HG03064 (cell line): ENCODE measurements around the gene GPR45.

ENCODE experiments used
- ATAC-seq: cut with Tn5 transposase; IDR thresholded peaks from one replicate; pipeline ENCODE4 v1.9.1; 2021; ENCODE audit warnings: low read depth; ENCODE audit not compliant: unreplicated experiment

Gene GPR45

DNA sequence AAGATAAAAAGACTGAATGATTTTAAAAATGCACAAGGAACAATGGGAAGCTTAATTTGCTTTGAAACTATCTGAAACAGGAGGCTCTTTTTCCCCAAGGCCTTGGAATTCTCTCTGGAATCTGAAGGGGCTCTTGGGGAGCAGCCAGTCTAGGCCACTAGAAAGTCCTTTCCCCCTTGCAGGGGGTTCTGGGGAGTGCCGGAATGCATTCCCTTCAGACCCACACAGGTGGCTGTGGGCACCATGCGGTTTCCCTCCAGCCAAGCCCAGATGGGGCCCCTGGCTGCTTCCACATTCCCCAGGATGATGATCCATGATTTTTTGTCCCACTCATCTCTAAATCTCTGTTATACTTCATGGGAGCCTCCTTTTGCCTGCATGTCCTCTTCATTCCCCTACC lies 10.7 kb downstream of the GPR45 start:
- no peak for ATAC-seq

DNA sequence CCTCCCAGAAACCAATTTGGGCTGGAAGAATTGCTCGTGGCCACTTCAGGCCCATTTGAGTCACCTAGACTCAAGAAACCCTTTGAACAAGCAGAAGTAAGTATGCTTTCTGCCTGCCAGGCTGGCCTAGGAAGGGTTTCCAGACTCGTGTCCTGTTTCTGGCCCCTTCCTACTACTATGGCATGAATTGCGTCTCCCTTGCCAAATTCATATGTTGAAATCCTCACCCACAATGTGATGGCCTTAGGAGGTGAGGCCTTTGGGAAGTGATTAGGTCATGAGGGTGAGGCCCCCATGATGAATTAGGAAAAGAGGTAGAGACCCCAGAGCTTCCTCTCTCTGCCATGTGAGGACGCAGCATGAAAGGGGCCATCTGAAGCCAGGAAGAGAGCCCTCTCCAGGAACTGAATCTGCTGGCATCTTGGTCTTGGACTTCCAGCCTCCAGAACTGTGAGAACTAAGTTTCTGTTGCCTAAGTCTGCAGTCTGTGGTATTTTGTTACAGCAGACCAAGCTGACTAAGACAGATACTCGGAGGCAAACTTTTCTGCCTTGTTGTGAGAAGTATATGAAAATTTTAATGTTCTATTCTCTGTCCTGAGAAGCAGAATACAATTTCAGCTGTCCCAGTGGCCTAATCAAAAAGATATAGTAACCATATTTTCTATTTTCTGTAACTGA lies 13.1 kb downstream of the GPR45 start:
- no peak for ATAC-seq

DNA sequence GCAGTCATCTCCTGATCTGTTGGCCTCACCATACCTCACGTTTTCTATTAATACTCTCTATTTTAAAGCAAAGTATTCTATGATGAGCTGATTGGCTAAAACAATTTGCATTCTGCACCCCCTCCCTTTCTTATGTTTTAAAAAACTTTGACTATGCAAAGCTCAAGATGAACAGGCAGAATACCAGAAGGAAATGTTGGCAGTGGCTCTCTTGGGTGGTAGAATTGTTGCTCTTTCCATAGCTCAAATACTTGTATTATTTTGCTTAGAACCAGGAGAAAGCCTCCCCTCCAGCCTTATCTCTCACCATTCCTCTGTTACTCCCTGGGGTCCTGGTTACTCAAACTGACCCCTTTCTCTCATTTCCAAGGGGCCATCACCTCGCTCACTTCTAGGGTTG lies 14.4 kb downstream of the GPR45 start:
- ATAC-seq: no peak

DNA sequence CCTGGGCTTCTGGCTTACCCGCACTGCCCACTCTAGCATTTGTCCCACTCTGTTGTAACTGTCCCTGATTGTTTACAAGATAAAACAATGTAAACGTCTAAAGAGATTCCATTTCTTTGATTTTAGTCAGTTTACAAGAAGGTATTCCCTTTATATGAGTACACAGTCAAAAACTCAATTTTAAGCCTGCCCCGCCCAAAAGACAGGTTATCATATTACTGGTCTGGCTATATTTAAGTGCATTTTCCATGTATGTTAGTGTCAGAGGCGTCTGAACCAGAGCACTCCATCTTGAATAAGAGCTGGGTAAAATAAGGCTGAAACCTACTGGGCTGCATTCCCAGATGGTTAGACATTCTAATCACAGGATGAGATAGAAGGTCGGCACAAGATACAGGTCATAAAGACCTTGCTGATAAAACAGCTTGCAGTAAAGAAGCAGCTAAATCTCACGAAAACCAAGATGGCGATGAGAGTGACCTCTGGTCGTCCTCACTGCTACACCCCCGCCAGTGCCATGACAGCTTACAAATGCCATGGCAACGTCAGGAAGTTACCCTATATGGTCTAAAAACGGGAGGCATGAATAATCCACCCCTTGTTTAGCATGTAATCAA lies 15.0 kb downstream of the GPR45 start:
- ATAC-seq: no peak

DNA sequence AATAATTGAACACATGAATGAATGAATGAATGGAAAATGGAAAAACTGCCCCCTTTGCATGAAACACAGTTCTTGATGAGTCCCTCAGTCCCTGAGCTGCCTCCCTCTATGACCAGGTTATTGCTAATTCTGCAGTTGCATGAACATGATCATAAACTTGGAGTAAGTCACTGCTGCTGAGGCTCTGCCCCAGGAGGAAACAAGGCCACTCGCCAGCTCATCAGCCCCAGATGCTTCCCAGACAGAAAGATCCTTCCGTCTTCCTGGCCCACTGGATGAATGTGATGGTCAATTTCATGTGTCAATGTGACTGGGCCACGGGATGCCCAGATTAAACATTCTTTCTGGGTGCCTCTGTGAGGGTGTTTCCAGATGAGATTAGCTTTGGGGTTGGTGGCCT lies 16.4 kb downstream of the GPR45 start:
- ATAC-seq: no peak

DNA sequence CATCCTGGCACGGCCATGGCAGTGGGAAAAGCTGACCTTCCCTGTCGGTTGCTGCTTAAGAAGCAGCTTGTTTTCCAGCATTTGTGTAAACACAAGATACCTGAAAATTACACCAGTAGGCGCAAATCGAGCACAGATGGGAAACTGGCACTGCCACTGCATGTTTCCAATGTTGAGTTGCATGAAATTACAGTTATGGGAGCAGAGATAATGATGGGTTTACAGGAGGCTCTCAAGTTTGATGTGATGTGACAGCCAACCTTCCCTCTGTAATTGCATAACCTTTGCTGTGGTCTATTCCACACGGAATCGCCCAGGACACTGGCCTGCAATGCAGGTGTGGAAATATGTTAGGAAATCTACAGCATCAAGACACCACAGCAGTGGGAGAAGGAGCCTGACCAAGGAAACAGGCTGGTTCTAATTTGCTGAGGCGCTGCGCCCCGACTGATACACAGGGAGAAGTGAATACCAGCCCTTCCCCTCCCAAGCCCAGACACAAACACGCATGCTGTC lies 17.4 kb downstream of the GPR45 start:
- no peak for ATAC-seq

DNA sequence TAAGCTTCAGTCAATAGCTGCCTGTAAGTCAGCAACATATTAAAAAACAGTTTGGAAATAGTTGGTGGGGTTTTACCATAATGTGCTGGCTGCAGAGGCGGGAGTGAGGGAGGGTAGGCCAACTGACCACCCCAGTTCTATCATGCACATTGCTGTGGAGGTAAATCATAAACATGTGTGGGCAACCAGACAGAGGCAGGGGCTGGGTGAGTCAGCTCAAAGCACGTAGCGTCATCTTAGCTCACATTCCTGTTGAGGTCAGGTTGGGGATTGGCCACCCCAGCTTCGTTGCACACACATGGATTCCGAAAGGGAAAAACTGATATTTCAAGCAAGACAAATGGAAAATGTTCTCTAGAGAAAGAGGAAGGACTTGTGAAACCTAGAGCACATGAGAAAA lies 19.5 kb downstream of the GPR45 start:
- no peak for ATAC-seq

DNA sequence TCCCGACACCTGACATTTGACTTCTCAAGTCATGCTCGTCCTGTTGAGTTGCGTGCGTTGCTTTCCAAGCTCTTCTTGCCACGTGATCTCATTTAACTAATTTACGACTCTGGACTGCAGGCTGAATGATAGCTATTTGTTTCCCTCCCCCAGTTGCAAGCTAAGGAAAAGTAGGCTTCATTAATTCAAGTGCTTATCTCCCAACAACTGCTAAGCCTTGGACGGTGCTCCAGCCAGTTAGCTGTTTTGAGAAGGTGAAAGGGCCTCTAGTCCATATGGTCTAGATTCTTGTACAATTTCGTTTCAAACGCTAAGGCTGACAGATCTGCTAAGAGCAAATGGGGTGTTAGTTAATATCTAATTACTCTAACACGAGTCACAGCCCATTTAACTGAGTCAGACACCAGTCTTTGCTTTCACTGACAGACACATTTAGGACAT lies 21.1 kb downstream of the GPR45 start:
- no peak for ATAC-seq

DNA sequence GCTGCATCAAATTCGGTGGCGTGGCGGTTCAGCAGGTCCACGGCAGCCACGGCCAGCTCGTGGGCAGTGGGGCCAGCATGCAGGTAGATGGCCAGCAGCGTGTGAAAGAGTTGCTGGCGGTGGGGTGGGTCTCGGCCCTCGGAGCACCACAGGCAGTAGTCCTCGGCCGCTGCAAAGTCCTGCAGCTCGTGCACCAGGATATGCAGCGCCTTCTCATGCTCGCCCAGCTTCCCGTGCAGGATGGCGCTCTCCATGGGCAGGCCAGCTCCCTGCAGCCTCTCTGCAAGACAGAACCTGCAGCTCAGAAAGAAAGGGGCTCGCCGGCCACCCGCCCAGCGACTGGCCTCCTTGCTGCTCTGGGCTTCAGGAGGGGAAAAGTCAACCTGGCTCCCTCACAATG lies 27.9 kb downstream of the GPR45 start:
- no peak for ATAC-seq

DNA sequence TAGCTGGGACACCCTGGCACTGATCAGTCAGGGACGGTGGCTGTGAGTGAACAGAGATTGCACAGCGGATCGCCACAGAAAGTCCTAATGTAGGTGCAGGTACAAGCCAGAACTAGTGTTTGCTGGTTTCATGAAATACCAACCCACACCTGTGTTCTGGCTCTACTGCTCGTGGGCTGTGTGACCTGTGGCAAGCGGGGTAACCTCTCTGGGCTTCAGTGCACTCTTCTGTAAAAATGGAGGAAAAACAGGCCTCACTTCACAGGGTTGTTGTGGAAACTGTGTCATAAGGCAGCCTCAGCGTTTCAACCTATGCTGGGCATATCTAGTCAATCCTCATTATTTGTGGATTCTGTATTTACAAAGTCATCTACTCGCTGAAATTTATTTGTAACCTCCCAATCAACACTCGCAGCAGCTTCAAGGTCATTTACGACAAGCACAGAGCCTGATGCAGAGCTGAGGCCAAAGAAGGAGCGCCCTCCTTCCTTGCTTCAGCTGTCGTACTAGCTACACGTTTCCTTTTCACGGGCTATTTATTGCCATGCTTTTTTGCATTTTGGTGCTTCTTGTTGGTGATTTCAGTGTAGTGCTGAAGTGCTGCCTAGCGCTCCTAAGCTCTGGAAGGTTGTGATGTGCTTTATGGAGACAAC lies 30.0 kb downstream of the GPR45 start:
- ATAC-seq: no peak

DNA sequence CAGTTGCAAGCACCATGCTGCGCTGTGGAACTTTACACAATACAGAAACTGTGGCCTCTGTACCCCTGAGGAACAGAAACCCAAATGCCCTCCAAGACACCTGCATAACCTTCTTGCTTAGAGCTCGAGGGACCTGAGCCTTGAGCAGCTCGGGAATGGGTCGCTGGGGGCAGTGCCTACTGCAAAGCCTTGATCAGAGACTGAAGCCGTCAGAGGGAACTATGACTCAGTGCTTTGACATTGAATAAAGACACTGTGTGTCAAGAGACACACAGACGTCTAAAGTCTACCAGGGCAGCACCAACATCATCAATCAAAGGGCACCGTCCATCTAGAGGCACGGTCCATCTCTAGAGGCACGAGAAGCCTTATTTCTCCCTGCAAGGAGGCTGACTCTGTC lies 30.6 kb downstream of the GPR45 start:
- no peak for ATAC-seq

DNA sequence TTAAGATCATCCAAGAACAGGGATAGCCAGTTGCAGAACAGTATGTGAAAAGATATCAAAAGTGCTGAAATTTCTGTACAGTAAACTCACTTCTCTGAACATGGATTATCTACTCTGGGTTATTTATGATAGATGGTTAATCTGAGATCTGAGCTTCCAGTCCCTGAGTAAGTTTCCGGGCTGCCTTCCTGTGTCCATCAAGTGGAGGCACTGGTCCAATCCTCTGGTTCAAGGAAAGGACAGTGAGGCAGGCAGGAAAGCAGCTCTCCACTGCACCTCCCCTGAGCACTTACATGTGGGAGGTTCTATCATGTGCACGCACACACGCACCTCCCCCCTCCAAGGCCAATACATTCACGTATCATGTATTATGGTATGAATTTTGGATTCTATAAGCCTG lies 32.5 kb downstream of the GPR45 start:
- ATAC-seq: no peak

DNA sequence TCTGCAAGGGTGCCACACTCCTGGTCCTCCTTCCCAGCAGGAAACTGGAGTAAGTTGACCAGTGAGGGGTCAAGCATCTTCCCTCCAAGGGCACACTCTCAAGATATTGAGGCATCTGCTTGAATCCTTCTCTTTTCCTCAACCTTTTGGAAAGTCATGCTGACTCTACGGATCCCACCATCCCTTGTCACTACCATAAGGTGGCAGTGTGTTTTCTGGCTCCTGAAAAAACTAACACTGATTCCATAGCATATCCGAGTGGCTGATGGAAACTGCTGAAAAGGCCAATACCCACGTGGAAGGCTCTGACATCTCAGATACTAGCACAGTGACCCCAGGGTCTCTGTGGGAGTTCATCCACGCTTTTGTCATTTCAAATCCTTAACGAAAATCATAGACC lies 37.1 kb downstream of the GPR45 start:
- ATAC-seq: no peak

DNA sequence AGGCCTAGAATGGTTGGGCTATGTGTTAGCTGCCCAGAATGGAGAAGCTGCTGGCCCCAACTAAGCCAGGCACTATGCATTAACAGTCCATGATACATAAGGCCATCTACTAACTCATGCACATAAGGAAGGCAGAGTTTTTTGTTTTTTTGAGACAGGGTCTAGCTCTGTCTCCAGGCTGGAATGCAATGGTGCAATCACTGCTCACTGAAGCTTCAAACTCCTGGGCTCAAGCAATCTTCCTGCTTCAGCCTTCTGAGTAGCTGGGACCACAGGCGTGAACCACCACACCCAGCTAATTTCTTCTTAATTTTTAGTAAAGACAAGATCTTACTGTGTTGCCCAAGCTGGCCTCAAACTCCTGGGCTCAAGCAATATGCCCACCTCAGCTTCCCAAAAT lies 37.6 kb downstream of the GPR45 start:
- no peak for ATAC-seq

DNA sequence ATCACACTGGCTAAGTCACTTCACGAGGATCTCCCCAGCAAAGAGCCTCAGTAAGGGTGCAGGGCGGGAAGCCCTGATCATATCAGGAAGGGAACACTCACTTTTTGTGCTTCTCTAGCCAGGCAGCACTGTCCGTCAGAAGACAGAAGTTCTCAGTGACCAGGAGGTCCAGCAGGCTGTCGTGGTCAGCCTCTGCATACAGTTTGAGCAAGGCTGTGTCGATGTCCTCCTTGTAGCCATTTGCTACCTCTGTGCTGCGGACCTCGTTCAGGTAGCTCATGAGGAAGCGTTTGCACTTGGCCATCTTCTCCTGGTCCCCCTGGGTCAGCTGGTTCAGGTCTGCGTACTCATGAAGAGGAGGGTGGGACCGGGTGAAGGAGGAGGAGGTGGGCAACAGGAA lies 38.7 kb downstream of the GPR45 start:
- no peak for ATAC-seq

DNA sequence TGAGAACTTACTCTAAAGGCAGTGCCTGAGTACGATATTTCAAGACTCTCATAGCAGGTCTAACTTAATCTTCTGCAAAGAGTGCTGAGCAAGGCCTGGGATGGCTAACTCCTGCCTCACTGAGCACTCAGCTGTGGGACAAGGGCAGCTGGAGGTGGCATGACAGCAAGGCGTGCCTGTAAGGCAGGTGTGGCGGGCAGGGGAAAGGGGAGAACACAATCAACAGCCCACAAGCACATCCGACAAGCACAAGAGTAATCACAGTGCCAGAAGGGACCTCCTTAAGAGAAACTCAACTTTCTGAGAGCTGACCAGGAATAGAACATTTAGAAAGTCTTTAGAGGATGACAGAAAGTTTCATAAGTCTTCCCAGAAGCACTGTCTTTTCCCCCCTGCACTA lies 42.0 kb downstream of the GPR45 start:
- ATAC-seq: no peak

DNA sequence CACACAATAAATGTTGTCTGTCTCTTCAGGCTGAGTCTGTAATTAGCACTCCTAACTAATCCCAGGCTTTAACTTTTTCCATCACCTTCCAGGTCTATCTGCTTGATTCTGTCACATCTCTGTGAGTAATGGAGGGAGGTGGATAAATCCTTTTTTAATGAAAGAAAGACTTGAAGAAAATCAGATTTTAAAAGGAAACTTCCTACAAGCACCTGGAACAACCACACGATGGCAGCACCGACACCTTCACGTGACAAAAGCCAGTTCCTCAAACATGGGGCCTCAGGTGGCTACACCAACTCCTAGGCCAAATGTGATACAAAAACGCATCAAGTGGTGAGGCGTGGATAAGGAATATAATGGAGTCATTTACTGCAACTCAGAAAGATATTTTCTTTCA lies 46.1 kb downstream of the GPR45 start:
- ATAC-seq: no peak

DNA sequence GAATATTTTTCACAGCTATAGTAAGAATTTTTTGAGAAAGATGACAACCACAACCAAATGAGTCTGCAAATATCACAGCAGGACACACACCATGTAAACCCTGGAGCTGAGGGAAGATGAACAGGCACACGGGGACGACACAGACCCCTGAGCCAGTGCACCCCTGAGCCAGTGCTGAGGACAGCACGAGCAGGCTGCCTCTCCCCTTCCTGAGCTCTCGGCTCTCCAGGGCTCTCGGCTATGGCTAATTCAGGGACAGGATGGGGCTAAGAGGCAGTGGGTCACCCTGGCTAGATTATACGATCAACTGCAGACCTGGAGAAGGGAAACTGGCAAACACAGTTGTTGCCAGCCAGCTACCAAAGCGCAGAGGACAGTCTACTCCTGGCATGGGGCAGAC lies 46.6 kb downstream of the GPR45 start:
- no peak for ATAC-seq

DNA sequence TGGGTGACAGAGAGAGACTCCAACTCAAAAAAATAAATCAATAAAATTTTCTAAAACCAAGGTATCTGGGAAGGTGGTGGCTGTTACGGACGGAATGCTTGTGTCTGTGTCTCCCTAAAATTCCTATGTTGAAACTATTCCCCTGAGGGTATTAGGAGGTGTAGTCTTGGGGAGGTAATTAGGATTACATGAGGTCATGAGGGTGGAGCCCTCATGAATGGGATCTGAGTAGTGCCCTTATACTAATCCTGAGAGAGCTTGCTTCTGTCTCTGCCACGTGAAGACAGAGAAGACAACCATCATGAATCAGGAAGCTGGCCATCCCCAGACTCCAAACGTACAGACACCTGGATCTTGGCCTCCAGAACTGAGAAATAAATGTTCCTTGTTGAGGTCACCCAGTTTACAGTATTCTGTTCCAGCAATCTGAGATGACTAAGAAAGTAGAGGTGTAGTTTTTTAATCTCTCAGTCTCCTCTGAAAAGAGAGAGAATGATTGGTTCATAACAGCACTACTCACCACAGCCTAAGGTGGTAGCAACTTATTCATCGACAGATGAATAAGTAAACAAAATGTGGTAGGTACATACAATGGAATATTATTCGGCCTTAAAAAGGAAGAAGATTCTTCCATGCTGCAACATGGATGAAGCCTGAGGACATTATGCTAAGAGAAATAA lies 49.6 kb downstream of the GPR45 start:
- no peak for ATAC-seq

DNA sequence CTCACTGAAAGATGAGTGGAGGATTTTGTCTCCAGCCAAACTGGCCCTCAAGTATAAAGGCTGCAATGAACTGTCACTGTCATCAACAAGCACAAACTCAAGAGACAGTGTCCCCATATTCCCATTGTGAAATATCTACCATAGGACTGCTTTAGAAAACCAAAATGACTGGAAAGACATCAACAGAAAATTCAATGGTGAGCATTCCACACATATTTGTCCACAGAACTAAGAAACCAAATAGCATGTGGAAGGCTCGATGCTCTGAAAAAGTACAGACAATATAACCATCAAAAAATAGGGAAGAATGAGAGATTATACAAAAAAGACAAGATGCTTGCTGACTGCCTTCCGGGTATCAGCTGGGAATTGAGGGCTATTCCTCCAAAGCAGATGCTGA lies 50.4 kb downstream of the GPR45 start:
- ATAC-seq: no peak
